ENCODE data around the gene SH3PXD2A. TPM values are rescaled to one million over a fixed set of nuclear protein-coding genes. Genes with fewer than 3 reads are reported as not detected.

The SH3PXD2A gene
- total and polyA plus RNA-seq, 12 donors = 6.9 to 44.9 (median 34.4) TPM

DNA sequence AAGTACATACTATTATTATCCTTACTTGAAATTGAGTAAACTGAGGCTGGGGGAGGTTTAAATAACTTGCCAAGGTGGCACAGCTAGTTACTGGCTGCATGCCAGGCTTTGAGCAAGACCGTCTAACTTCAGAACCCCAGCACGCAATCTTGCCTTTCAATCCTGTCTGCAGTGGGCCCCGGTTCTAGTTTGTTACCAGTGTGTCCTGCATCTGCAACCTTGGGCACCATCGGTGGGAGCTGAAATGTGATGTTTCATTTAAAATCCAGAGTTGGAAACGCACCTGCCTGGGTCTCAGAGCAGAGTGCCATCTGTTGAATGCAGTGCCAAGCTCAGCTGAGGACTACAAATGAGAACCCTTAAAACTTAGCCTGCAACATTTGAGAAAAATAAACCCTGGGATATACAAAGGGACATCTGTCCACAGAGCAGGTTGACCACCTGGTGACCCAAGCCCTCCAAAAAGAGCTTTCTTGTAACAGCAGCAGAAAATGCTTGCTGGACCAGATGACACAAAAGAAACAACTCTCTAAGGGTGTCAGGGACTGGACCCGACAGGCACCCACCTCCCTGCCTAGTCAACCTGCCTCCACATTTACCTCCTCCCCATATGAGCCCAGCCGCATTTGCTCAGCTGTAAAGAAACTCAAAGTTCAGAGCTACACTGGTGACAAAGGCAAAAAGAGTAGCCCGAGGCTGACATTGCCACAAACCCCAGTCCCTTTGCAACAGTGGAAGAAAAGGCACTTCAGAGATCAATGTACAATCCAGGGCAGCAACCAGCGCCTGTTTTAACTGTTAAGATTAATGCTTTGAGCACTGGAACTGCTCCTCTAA is 1.7 kb downstream of the SH3PXD2A start:
- WGBS, 2 donors = 41 to 42% methylated on average over 9 of the region's 9 CpGs
- Histone ChIP-seq H3K27me3 (peaks cover 0 to 24% (median 0%) of the 10 kb centered on the region in 7 donors), H3K36me3 (no peaks in the 10 kb centered on the region), H3K4me1 (peaks cover 30 to 73% (median 65%) of the 10 kb centered on the region in 9 donors), H3K4me3 (peak overlapping the region in 9 of 10 donors; percentile 55 to 94 (median 86)), H3K27ac (peak overlapping the region in 9 of 10 donors; percentile 70 to 91 (median 86)), H3K9me3 (no peaks in the 10 kb centered on the region)
- no peak for DNase-seq
- intact Hi-C loops (cut with DNase I) = loop anchor here in 7 of 10 donors (5.0 to 10.0 kb wide), 6 partner anchors 41 to 259 kb away; no protein-coding TSS in a partner anchor
- peak in 2 of 8 donors; percentile 0 to 1 for ATAC-seq
- TF ChIP-seq, protein P1, sequence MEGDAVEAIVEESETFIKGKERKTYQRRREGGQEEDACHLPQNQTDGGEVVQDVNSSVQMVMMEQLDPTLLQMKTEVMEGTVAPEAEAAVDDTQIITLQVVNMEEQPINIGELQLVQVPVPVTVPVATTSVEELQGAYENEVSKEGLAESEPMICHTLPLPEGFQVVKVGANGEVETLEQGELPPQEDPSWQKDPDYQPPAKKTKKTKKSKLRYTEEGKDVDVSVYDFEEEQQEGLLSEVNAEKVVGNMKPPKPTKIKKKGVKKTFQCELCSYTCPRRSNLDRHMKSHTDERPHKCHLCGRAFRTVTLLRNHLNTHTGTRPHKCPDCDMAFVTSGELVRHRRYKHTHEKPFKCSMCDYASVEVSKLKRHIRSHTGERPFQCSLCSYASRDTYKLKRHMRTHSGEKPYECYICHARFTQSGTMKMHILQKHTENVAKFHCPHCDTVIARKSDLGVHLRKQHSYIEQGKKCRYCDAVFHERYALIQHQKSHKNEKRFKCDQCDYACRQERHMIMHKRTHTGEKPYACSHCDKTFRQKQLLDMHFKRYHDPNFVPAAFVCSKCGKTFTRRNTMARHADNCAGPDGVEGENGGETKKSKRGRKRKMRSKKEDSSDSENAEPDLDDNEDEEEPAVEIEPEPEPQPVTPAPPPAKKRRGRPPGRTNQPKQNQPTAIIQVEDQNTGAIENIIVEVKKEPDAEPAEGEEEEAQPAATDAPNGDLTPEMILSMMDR (IDR thresholded peaks at IDR 0.05) = no peak

DNA sequence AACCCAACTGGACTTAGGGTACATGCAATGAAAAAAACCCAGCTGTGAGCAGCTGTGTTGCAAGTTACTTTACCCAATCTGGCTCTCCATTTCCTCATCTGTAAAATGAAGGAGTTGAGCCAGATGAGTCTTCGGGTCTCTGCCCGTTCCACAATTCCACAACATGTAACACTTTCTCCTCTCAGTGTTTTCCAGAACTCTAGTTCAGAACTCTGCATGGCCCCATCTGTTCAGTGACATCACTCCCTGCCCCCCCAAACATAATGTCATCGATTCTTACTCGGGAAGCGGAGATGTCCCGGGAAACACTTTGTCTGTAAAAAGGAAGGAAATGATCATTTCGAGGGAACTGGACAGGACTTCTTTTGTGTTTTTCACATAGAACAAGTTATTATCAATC is 2.5 kb downstream of the SH3PXD2A start:
- ATAC-seq = peak in 4 of 8 donors; percentile 5 to 18 (median 15)
- Histone ChIP-seq H3K36me3 (no peaks in the 10 kb centered on the region), H3K4me3 (peak overlapping the region in 5 of 10 donors; percentile 72 to 94 (median 86)), H3K27me3 (peaks cover 0 to 24% (median 0%) of the 10 kb centered on the region in 7 donors), H3K9me3 (no peaks in the 10 kb centered on the region), H3K4me1 (peaks cover 30 to 81% (median 69%) of the 10 kb centered on the region in 9 donors), H3K27ac (peak overlapping the region; percentile 52 to 91 (median 84))
- peak in 1 of 2 donors; percentile 58 for DNase-seq
- intact Hi-C loops (cut with DNase I) = loop anchor here in 7 of 10 donors (5.0 to 10.0 kb wide), 6 partner anchors 41 to 258 kb away; no protein-coding TSS in a partner anchor
- TF ChIP-seq, protein P1 (IDR thresholded peaks at IDR 0.05) = no peak
- WGBS, 2 donors = 32 to 53% methylated on average over 7 of the region's 7 CpGs

DNA sequence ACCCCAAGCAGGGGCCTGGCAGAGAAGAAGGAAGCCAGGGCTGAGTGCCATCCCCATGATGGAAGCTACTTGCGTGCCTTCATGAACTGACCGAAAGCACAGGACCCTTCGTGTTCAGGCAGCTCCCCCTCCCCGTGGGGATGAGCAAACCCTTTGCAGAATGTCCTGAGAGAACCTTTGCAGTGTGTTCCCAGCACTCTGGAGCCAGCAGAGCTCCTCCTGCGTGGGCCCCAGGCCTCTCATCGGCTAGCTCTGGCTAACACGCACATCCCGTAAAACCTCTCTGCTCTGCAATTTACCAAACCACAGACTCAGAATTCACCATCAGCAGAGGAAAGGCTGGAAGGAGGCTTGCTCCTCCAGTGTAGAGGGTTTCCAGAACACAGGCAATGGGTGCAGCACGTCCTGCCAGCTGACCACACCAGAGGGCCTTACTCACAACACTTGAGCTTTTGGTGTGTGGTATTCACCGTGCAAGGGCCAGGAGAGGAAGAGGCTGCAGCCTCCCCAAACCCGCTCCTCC is 3.1 kb downstream of the SH3PXD2A start:
- Histone ChIP-seq H3K27me3 (peaks cover 0 to 24% (median 0%) of the 10 kb centered on the region in 7 donors), H3K36me3 (no peaks in the 10 kb centered on the region), H3K27ac (peak overlapping the region; percentile 52 to 91 (median 84)), H3K4me3 (peak overlapping the region in 3 of 10 donors; percentile 14 to 91 (median 73)), H3K4me1 (peaks cover 30 to 82% (median 69%) of the 10 kb centered on the region in 9 donors), H3K9me3 (no peaks in the 10 kb centered on the region)
- DNase-seq (peak; percentile 44 to 47), ATAC-seq (peak; percentile 17 to 60 (median 33))
- intact Hi-C loops (cut with DNase I) = loop anchor here in 7 of 10 donors (5.0 to 10.0 kb wide), 6 partner anchors 40 to 257 kb away; no protein-coding TSS in a partner anchor
- 29 to 38% methylated on average over 11 of the region's 11 CpGs for WGBS, 2 donors
- TF ChIP-seq, protein P1 (IDR thresholded peaks at IDR 0.05) = no peak

DNA sequence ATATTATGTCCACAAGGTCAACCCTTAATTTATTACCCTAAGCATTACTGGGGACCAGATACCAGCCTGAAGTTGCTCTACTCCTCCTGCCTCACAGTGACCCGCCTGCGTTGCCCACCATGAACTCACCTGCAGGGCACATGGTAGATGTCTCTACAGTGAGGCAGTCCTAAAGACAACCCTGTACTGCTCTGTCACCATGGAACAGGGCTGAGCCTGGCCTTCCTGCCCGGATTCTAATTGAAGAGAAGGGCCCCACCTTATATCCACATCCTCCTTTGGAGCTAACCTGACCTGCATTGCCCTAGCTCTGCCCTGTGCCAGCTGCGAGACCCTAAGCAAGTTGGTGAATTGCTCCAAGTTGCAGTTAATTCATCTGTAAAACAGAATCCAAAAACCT is 4.1 kb downstream of the SH3PXD2A start:
- peaks cover 31 to 87% (median 72%) of the 10 kb centered on the region in 9 donors for H3K4me1 ChIP-seq
- intact Hi-C loops (cut with DNase I) = loop anchor here in 7 of 10 donors (5.0 to 10.0 kb wide), 6 partner anchors 39 to 256 kb away; no protein-coding TSS in a partner anchor
- TF ChIP-seq, protein P1 (IDR thresholded peaks at IDR 0.05) = no peak
- 85 to 87% methylated on average over 4 of the region's 4 CpGs for WGBS, 2 donors
- H3K9me3 ChIP-seq = no peaks in the 10 kb centered on the region
- DNase-seq (no peak), ATAC-seq (no peak)
- H3K27ac ChIP-seq = peak overlapping the region in 6 of 10 donors; percentile 70 to 91 (median 87)
- peaks cover 0 to 24% (median 0%) of the 10 kb centered on the region in 7 donors for H3K27me3 ChIP-seq
- H3K36me3 ChIP-seq = no peaks in the 10 kb centered on the region
- no peak overlapping the region for H3K4me3 ChIP-seq

Data from heart right ventricle (tissue), 16 donors.